Lower leg skin (tissue), 3 donors: ENCODE data around the gene TNF.

ENCODE experiments used
- CTCF ChIP-seq, 3 donors: fragments of 450-650 bp; IDR thresholded peaks; one replicate each; pipeline ENCODE4 v1.5.1; 2016; ENCODE audit warnings: antibody characterized with exemption in 3 of 3, mild to moderate bottlenecking in 3 of 3, moderate library complexity in 2 of 3
- POLR2A ChIP-seq, 2 donors: fragments of 450-650 bp; IDR thresholded peaks; one replicate each; pipeline ENCODE4 v1.6.1; 2016 to 2017; ENCODE audit warnings: antibody characterized with exemption in 2 of 2, mild to moderate bottlenecking in 1 of 2, moderate library complexity in 1 of 2

GRCh38 chr6:31619805-31620585 lies 44.6 kb downstream of the TNF start:
- TF ChIP-seq CTCF (IDR thresholded peaks at IDR 0.05): peak in 1 of 3 donors; percentile 68
- TF ChIP-seq POLR2A (IDR thresholded peaks at IDR 0.05): peak in 1 of 2 donors; percentile 63
